ENCODE data around the gene AGMO.

The AGMO gene

GRCh38 chr7:15175152-15175551, 386.7 kb downstream of the AGMO start:
- Histone ChIP-seq H3K4me1 (ENCODE audit: control insufficient read depth, low read length) (no peaks in the 10 kb centered on the region), H3K36me3 (ENCODE audit: control insufficient read depth, low read length) (no peaks in the 10 kb centered on the region), H3K9me3 (ENCODE audit: control insufficient read depth, insufficient read depth, low read length) (no peaks in the 10 kb centered on the region), H3K4me3 (ENCODE audit: low read length) (no peak overlapping the region), H4K20me1 (ENCODE audit: control insufficient read depth, insufficient read depth, low read depth, low read length) (no peaks in the 10 kb centered on the region), H3K27ac (ENCODE audit: low read depth, low read length) (no peak overlapping the region), H3F3A (ENCODE audit: control insufficient read depth, insufficient read depth) (no peaks in the 10 kb centered on the region), H3K27me3 (ENCODE audit: control insufficient read depth, low read length) (no peaks in the 10 kb centered on the region), H3K9me2 (replicated peaks; ENCODE audit: control insufficient read depth, low read length) (no peaks in the 10 kb centered on the region), H3K79me2 (ENCODE audit: control insufficient read depth, low read length) (no peaks in the 10 kb centered on the region), H3K4me2 (ENCODE audit: low read length) (no peak overlapping the region)
- TF ChIP-seq, protein P1, sequence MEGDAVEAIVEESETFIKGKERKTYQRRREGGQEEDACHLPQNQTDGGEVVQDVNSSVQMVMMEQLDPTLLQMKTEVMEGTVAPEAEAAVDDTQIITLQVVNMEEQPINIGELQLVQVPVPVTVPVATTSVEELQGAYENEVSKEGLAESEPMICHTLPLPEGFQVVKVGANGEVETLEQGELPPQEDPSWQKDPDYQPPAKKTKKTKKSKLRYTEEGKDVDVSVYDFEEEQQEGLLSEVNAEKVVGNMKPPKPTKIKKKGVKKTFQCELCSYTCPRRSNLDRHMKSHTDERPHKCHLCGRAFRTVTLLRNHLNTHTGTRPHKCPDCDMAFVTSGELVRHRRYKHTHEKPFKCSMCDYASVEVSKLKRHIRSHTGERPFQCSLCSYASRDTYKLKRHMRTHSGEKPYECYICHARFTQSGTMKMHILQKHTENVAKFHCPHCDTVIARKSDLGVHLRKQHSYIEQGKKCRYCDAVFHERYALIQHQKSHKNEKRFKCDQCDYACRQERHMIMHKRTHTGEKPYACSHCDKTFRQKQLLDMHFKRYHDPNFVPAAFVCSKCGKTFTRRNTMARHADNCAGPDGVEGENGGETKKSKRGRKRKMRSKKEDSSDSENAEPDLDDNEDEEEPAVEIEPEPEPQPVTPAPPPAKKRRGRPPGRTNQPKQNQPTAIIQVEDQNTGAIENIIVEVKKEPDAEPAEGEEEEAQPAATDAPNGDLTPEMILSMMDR (IDR thresholded peaks at IDR 0.05; ENCODE audit: low read depth, low read length, poor library complexity, severe bottlenecking) = no peak
- no peak for TF ChIP-seq EZH2phosphoT487 (IDR thresholded peaks at IDR 0.05; ENCODE audit: borderline replicate concordance, low read length)

GRCh38 chr7:15174485-15174884, 387.3 kb downstream of the AGMO start:
- no peaks in the 10 kb centered on the region for H3K27me3 ChIP-seq (ENCODE audit: control insufficient read depth, low read length)
- H4K20me1 ChIP-seq (ENCODE audit: control insufficient read depth, insufficient read depth, low read depth, low read length) = no peaks in the 10 kb centered on the region
- H3K4me3 ChIP-seq (ENCODE audit: low read length) = no peak overlapping the region
- no peaks in the 10 kb centered on the region for H3K79me2 ChIP-seq (ENCODE audit: control insufficient read depth, low read length)
- no peaks in the 10 kb centered on the region for H3K9me3 ChIP-seq (ENCODE audit: control insufficient read depth, insufficient read depth, low read length)
- no peaks in the 10 kb centered on the region for H3F3A ChIP-seq (ENCODE audit: control insufficient read depth, insufficient read depth)
- no peaks in the 10 kb centered on the region for H3K9me2 ChIP-seq (replicated peaks; ENCODE audit: control insufficient read depth, low read length)
- H3K27ac ChIP-seq (ENCODE audit: low read depth, low read length) = no peak overlapping the region
- H3K36me3 ChIP-seq (ENCODE audit: control insufficient read depth, low read length) = no peaks in the 10 kb centered on the region
- TF ChIP-seq, protein P1 (IDR thresholded peaks at IDR 0.05; ENCODE audit: low read depth, low read length, poor library complexity, severe bottlenecking) = no peak
- no peak for TF ChIP-seq EZH2phosphoT487 (IDR thresholded peaks at IDR 0.05; ENCODE audit: borderline replicate concordance, low read length)
- no peaks in the 10 kb centered on the region for H3K4me1 ChIP-seq (ENCODE audit: control insufficient read depth, low read length)
- H3K4me2 ChIP-seq (ENCODE audit: low read length) = no peak overlapping the region

DNA sequence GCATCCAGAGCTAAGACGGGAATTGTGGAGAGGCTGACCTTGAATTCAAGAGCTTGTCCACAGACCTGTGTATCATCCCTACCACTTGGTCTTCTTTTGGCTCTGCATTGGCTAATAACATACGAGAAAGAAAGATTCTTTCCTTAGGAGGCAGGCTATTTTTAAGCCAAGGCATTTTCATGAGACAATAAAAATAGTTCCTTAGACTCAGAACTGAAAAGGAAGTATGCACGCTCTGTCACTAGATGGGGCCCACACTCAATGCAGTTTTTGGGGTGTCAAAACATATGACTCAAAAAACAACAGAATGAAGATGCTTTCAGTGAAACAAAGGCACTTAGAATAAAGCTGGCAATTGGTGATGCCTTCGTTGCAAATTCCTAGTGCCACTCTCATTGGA, 393.3 kb downstream of the AGMO start:
- no peaks in the 10 kb centered on the region for H3K27me3 ChIP-seq (ENCODE audit: control insufficient read depth, low read length)
- no peaks in the 10 kb centered on the region for H3K9me2 ChIP-seq (replicated peaks; ENCODE audit: control insufficient read depth, low read length)
- no peaks in the 10 kb centered on the region for H3K36me3 ChIP-seq (ENCODE audit: control insufficient read depth, low read length)
- H3K4me3 ChIP-seq (ENCODE audit: low read length) = no peak overlapping the region
- H3K9me3 ChIP-seq (ENCODE audit: control insufficient read depth, insufficient read depth, low read length) = no peaks in the 10 kb centered on the region
- H3K4me1 ChIP-seq (ENCODE audit: control insufficient read depth, low read length) = no peaks in the 10 kb centered on the region
- H3K27ac ChIP-seq (ENCODE audit: low read depth, low read length) = no peak overlapping the region
- TF ChIP-seq, protein P1 (IDR thresholded peaks at IDR 0.05; ENCODE audit: low read depth, low read length, poor library complexity, severe bottlenecking) = no peak
- no peak for TF ChIP-seq EZH2phosphoT487 (IDR thresholded peaks at IDR 0.05; ENCODE audit: borderline replicate concordance, low read length)
- H3F3A ChIP-seq (ENCODE audit: control insufficient read depth, insufficient read depth) = no peaks in the 10 kb centered on the region
- no peaks in the 10 kb centered on the region for H4K20me1 ChIP-seq (ENCODE audit: control insufficient read depth, insufficient read depth, low read depth, low read length)
- no peaks in the 10 kb centered on the region for H3K79me2 ChIP-seq (ENCODE audit: control insufficient read depth, low read length)
- H3K4me2 ChIP-seq (ENCODE audit: low read length) = no peak overlapping the region

DNA sequence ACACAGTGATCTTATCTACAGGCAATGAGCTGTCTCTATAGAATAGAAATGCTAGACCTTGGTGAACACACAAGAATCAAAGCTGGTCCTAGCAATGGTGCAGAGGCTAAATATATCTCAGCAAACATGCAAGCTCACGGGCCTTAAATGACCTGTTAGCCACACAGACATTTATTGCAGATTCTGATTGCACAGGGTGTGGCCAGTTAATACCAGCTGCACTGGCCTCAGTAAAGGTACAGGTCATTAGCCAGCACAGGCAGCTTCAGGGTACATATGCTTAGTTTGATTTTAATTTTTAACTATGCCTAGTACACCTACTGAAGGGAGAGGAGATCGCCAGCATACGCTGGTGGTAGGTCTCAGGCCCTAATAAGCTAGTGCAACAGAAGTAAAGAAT, 393.9 kb downstream of the AGMO start:
- H3K27me3 ChIP-seq (ENCODE audit: control insufficient read depth, low read length) = no peaks in the 10 kb centered on the region
- H4K20me1 ChIP-seq (ENCODE audit: control insufficient read depth, insufficient read depth, low read depth, low read length) = no peaks in the 10 kb centered on the region

More for the DNA sequence above, 393.9 kb downstream of the AGMO start:
- Histone ChIP-seq H3K36me3 (ENCODE audit: control insufficient read depth, low read length) (no peaks in the 10 kb centered on the region), H3K4me1 (ENCODE audit: control insufficient read depth, low read length) (no peaks in the 10 kb centered on the region), H3K9me2 (replicated peaks; ENCODE audit: control insufficient read depth, low read length) (no peaks in the 10 kb centered on the region), H3K9me3 (ENCODE audit: control insufficient read depth, insufficient read depth, low read length) (no peaks in the 10 kb centered on the region), H3K27ac (ENCODE audit: low read depth, low read length) (no peak overlapping the region), H3K4me2 (ENCODE audit: low read length) (no peak overlapping the region), H3K4me3 (ENCODE audit: low read length) (no peak overlapping the region), H3F3A (ENCODE audit: control insufficient read depth, insufficient read depth) (no peaks in the 10 kb centered on the region), H3K79me2 (ENCODE audit: control insufficient read depth, low read length) (no peaks in the 10 kb centered on the region)
- TF ChIP-seq, protein P1 (IDR thresholded peaks at IDR 0.05; ENCODE audit: low read depth, low read length, poor library complexity, severe bottlenecking) = no peak
- no peak for TF ChIP-seq EZH2phosphoT487 (IDR thresholded peaks at IDR 0.05; ENCODE audit: borderline replicate concordance, low read length)
